ENCODE data around the gene CAPN12. TPM values are rescaled to one million over a fixed set of nuclear protein-coding genes. Genes with fewer than 3 reads are reported as not detected.

Gene CAPN12
- polyA plus RNA-seq, 1 of the 3 experiments (the other 2 are of a cell fraction): 3.0 TPM

DNA sequence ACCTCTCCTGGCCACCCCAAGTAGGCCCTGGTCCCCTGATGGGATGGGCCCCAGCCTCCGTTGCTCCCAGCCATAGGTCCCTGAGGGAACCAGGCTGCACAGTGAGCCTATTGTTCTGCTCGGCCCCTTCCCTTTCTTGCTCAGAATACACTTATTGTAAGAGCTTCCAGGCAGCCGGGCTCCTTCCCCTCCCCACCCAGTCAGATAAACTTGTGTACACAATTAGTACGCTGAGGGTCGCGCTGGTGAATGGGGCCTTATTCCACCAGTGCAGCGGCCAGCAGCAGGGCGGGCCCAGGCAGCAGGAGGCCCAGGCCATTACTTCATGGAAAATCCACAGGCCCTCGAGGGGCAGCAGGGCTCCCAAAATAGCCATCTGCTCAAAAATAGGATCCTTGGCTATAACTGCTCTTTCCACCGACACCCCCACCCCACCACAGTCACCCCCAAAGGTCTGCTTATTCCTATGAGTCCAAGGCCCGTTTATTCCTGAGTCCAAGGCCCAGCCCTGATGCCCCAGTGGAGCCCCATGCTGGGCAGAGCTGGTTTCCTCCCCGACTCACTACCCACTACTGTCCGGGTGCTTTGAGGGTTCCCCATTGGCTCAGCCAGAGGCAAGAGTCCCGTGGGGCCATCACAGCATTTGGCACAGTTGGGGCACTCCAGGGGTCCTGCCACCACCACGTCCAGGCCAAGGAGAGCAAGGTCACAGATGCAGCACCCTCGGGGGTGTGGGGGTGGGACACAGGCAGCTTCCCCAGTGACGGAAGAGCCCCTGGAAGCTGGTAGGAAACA, 22.1 kb downstream of the CAPN12 start:
- peaks cover 62 to 84% of the 10 kb centered on the region in 2 experiments for H3K36me3 ChIP-seq (replicated peaks in 1 of 2; ENCODE audit: control insufficient read depth in 1 of 2, insufficient read depth in 2 of 2, low read length in 1 of 2)

DNA sequence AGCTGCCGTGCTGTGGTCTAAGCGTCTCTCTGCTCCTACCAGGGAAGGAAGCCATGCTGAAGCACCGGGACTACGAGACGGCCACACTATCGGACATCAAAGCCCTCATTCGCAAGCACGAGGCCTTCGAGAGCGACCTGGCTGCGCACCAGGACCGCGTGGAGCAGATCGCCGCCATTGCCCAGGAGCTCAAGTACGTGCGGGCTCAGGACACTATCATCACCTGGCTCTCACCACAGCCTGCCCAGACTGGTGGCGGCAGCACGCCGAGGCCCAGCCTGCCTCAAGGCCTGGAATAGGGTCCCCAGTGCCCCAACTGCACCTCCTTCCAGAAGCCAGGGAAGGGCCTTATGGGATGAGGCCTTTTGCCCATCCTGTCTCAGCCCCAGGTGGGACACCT, 22.8 kb downstream of the CAPN12 start:
- Histone ChIP-seq H3K27ac (ENCODE audit: low read depth in 2 of 2, low read length in 1 of 2) (no peak overlapping the region; a peak in 1 of 4 replicates), H3K9me3 (no peaks in the 10 kb centered on the region), H3K4me1 (ENCODE audit: control insufficient read depth in 1 of 2, insufficient read depth in 2 of 2, low read depth in 1 of 2, low read length in 1 of 2) (peaks cover 0 to 15% of the 10 kb centered on the region in 2 experiments; a peak in 1 of 4 replicates), H3F3A (replicated peaks; ENCODE audit: insufficient read depth) (peaks cover 17% of the 10 kb centered on the region), H2AFZ (ENCODE audit: low read depth) (no peak overlapping the region), H3K27me3 (ENCODE audit: insufficient read depth) (no peaks in the 10 kb centered on the region), H3K79me2 (ENCODE audit: insufficient read depth) (peaks cover 32% of the 10 kb centered on the region), H4K20me1 (ENCODE audit: insufficient read depth) (no peaks in the 10 kb centered on the region), H3K9me2 (no peaks in the 10 kb centered on the region), H3K4me3 (ENCODE audit: low read depth in 2 of 2, low read length in 1 of 2) (no peak overlapping the region), H3K36me3 (replicated peaks in 1 of 2; ENCODE audit: control insufficient read depth in 1 of 2, insufficient read depth in 2 of 2, low read length in 1 of 2) (peaks cover 64 to 84% of the 10 kb centered on the region in 2 experiments), H3K9ac (no peak overlapping the region), H3K4me2 (no peak overlapping the region)
- no peak for DNase-seq
- CTCF ChIA-PET: no interaction called here
- TF ChIP-seq RCOR1 (IDR thresholded peaks at IDR 0.05; ENCODE audit: low read length) (no peak), SMC3 (IDR thresholded peaks at IDR 0.05; ENCODE audit: low read depth, low read length) (no peak), NFIC (IDR thresholded peaks at IDR 0.05; ENCODE audit: borderline replicate concordance) (no peak)
- TF ChIP-seq, protein P1, sequence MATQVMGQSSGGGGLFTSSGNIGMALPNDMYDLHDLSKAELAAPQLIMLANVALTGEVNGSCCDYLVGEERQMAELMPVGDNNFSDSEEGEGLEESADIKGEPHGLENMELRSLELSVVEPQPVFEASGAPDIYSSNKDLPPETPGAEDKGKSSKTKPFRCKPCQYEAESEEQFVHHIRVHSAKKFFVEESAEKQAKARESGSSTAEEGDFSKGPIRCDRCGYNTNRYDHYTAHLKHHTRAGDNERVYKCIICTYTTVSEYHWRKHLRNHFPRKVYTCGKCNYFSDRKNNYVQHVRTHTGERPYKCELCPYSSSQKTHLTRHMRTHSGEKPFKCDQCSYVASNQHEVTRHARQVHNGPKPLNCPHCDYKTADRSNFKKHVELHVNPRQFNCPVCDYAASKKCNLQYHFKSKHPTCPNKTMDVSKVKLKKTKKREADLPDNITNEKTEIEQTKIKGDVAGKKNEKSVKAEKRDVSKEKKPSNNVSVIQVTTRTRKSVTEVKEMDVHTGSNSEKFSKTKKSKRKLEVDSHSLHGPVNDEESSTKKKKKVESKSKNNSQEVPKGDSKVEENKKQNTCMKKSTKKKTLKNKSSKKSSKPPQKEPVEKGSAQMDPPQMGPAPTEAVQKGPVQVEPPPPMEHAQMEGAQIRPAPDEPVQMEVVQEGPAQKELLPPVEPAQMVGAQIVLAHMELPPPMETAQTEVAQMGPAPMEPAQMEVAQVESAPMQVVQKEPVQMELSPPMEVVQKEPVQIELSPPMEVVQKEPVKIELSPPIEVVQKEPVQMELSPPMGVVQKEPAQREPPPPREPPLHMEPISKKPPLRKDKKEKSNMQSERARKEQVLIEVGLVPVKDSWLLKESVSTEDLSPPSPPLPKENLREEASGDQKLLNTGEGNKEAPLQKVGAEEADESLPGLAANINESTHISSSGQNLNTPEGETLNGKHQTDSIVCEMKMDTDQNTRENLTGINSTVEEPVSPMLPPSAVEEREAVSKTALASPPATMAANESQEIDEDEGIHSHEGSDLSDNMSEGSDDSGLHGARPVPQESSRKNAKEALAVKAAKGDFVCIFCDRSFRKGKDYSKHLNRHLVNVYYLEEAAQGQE (IDR thresholded peaks at IDR 0.05; ENCODE audit: low read depth, low read length): no peak
- TF ChIP-seq, protein P2, sequence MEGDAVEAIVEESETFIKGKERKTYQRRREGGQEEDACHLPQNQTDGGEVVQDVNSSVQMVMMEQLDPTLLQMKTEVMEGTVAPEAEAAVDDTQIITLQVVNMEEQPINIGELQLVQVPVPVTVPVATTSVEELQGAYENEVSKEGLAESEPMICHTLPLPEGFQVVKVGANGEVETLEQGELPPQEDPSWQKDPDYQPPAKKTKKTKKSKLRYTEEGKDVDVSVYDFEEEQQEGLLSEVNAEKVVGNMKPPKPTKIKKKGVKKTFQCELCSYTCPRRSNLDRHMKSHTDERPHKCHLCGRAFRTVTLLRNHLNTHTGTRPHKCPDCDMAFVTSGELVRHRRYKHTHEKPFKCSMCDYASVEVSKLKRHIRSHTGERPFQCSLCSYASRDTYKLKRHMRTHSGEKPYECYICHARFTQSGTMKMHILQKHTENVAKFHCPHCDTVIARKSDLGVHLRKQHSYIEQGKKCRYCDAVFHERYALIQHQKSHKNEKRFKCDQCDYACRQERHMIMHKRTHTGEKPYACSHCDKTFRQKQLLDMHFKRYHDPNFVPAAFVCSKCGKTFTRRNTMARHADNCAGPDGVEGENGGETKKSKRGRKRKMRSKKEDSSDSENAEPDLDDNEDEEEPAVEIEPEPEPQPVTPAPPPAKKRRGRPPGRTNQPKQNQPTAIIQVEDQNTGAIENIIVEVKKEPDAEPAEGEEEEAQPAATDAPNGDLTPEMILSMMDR (IDR thresholded peaks at IDR 0.05): no peak
- WGBS (ENCODE audit: low lambda C conversion rate): 97% methylated on average over 13 of the region's 20 CpGs
- POLR2A ChIA-PET: no interaction called here

More for the DNA sequence above, 22.1 kb downstream of the CAPN12 start:
- Histone ChIP-seq H3K79me2 (ENCODE audit: insufficient read depth) (peaks cover 32% of the 10 kb centered on the region), H3K27ac (ENCODE audit: low read depth in 2 of 2, low read length in 1 of 2) (no peak overlapping the region), H3K4me3 (ENCODE audit: low read depth in 2 of 2, low read length in 1 of 2) (no peak overlapping the region), H3K4me2 (no peak overlapping the region), H3F3A (replicated peaks; ENCODE audit: insufficient read depth) (peaks cover 17% of the 10 kb centered on the region), H3K9me2 (no peaks in the 10 kb centered on the region), H2AFZ (ENCODE audit: low read depth) (no peak overlapping the region), H3K9me3 (no peaks in the 10 kb centered on the region), H3K27me3 (ENCODE audit: insufficient read depth) (no peaks in the 10 kb centered on the region), H3K4me1 (ENCODE audit: control insufficient read depth in 1 of 2, insufficient read depth in 2 of 2, low read depth in 1 of 2, low read length in 1 of 2) (peaks cover 0 to 15% of the 10 kb centered on the region in 2 experiments; a peak in 1 of 4 replicates), H3K9ac (no peak overlapping the region), H4K20me1 (ENCODE audit: insufficient read depth) (no peaks in the 10 kb centered on the region)
- no peak for DNase-seq
- TF ChIP-seq FOSL2 (IDR thresholded peaks at IDR 0.05; ENCODE audit: borderline replicate concordance, low read depth) (no peak), TAF1 (IDR thresholded peaks at IDR 0.05; ENCODE audit: borderline replicate concordance, low read depth, low read length) (no peak), RFX5 (IDR thresholded peaks at IDR 0.05; ENCODE audit: low read length) (no peak), RCOR1 (IDR thresholded peaks at IDR 0.05; ENCODE audit: low read length) (no peak), FOXM1 (IDR thresholded peaks at IDR 0.05; ENCODE audit: low read depth) (no peak)
- TF ChIP-seq, protein P1 (IDR thresholded peaks at IDR 0.05; ENCODE audit: low read depth, low read length): no peak
- CTCF ChIA-PET: interaction anchor here (0.5 to 1.8 kb wide), 4 partner anchors 88 to 245 kb away, joined by 3 to 6 read pairs (median 5); partner anchors contain the start of genes MRPS12 and SARS2
- 89% methylated on average over 14 of the region's 17 CpGs for WGBS (ENCODE audit: low lambda C conversion rate)
- POLR2A ChIA-PET: no interaction called here
